ENCODE data around the gene CASP8. TPM values are rescaled to one million over a fixed set of nuclear protein-coding genes. Genes with fewer than 3 reads are reported as not detected.

The CASP8 gene
- total and polyA plus RNA-seq, 12 donors = 8.2 to 55.8 (median 19.4) TPM

DNA sequence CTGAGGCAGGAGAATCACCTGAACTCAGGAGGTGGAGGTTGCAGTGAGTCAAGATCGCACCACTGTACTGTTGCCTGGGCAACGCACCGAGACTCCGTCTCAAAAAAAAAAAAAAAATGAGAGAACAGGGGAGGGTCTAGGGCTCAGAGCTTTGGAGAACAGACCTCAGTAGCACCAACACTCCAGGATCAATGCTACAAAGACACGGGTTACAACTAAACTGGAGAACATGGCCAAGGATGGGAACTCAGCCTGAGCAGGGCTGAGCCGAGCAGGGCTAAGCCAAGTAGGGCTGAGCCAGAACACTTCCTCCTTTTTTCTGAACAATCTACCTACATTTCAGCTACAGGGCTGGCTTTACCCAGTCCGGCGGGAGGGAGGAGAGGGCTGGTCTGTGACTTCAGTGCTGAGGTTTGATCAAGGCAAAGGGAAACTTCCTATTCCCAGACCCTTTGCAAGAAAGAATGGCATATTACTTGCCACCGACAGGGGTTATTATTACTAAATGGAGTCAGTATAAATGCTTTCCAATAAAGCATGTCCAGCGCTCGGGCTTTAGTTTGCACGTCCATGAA, 2.9 kb upstream of the CASP8 start:
- Histone ChIP-seq H3K27me3 (no peaks in the 10 kb centered on the region), H3K9me3 (replicated peaks in 1 of 3) (no peaks in the 10 kb centered on the region), H3K27ac (peak overlapping the region; percentile 74 to 93 (median 88)), H3K36me3 (replicated peaks in 1 of 2) (no peaks in the 10 kb centered on the region), H3K4me1 (replicated peaks in 1 of 2) (peaks cover 21 to 41% of the 10 kb centered on the region in 2 donors), H3K4me3 (peak overlapping the region in 2 of 4 donors; percentile 54 to 60)
- intact Hi-C loops (cut with DNase I) = no loop called here
- TF ChIP-seq, protein P1, sequence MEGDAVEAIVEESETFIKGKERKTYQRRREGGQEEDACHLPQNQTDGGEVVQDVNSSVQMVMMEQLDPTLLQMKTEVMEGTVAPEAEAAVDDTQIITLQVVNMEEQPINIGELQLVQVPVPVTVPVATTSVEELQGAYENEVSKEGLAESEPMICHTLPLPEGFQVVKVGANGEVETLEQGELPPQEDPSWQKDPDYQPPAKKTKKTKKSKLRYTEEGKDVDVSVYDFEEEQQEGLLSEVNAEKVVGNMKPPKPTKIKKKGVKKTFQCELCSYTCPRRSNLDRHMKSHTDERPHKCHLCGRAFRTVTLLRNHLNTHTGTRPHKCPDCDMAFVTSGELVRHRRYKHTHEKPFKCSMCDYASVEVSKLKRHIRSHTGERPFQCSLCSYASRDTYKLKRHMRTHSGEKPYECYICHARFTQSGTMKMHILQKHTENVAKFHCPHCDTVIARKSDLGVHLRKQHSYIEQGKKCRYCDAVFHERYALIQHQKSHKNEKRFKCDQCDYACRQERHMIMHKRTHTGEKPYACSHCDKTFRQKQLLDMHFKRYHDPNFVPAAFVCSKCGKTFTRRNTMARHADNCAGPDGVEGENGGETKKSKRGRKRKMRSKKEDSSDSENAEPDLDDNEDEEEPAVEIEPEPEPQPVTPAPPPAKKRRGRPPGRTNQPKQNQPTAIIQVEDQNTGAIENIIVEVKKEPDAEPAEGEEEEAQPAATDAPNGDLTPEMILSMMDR (IDR thresholded peaks at IDR 0.05) = peak in 1 of 6 experiments; percentile 6
- TF ChIP-seq POLR2A (IDR thresholded peaks at IDR 0.05) = no peak
- 16 to 27% (median 17%) methylated on average over 10 to 12 of the region's 12 CpGs for WGBS, 4 donors
- peak in 5 of 7 donors; percentile 29 to 44 (median 36) for DNase-seq

DNA sequence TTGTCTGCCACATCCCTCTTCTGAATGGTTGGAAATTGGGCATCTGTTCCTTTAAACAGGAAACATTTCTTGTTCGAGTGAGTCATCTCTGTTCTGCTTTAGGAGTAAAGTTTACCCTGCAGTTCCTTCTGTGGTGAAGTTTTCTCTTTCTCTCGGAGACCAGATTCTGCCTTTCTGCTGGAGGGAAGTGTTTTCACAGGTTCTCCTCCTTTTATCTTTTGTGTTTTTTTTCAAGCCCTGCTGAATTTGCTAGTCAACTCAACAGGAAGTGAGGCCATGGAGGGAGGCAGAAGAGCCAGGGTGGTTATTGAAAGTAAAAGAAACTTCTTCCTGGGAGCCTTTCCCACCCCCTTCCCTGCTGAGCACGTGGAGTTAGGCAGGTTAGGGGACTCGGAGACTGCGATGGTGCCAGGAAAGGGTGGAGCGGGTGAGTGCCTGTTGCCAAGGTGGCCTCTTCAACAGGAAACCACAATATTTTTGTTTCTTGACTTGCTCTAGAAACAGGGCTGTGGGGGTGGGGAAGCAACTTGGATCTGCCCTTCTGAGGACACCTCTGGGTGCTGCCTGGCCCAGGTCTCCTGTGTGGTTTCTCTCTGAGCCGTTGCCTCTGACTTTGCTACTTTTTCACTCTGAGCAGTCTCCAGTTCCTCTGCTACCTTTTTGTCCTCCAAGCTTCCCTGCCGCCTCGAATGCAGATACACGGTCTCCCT, 2.2 kb upstream of the CASP8 start:
- TF ChIP-seq POLR2A (IDR thresholded peaks at IDR 0.05) = peak in 1 of 2 donors; percentile 64
- TF ChIP-seq, protein P1 (IDR thresholded peaks at IDR 0.05) = peak in 2 of 6 experiments; percentile 9 to 14
- H3K36me3 ChIP-seq (replicated peaks in 1 of 2) = no peaks in the 10 kb centered on the region
- DNase-seq = peak; percentile 55 to 79 (median 71)
- no peaks in the 10 kb centered on the region for H3K27me3 ChIP-seq
- intact Hi-C loops (cut with DNase I) = no loop called here
- H3K9me3 ChIP-seq (replicated peaks in 1 of 3) = no peaks in the 10 kb centered on the region
- H3K27ac ChIP-seq = peak overlapping the region; percentile 74 to 93 (median 88)
- peaks cover 21 to 43% of the 10 kb centered on the region in 2 donors for H3K4me1 ChIP-seq (replicated peaks in 1 of 2)
- 1% methylated on average over 9 to 10 of the region's 10 CpGs for WGBS, 4 donors
- peak overlapping the region; percentile 17 to 84 (median 57) for H3K4me3 ChIP-seq

DNA sequence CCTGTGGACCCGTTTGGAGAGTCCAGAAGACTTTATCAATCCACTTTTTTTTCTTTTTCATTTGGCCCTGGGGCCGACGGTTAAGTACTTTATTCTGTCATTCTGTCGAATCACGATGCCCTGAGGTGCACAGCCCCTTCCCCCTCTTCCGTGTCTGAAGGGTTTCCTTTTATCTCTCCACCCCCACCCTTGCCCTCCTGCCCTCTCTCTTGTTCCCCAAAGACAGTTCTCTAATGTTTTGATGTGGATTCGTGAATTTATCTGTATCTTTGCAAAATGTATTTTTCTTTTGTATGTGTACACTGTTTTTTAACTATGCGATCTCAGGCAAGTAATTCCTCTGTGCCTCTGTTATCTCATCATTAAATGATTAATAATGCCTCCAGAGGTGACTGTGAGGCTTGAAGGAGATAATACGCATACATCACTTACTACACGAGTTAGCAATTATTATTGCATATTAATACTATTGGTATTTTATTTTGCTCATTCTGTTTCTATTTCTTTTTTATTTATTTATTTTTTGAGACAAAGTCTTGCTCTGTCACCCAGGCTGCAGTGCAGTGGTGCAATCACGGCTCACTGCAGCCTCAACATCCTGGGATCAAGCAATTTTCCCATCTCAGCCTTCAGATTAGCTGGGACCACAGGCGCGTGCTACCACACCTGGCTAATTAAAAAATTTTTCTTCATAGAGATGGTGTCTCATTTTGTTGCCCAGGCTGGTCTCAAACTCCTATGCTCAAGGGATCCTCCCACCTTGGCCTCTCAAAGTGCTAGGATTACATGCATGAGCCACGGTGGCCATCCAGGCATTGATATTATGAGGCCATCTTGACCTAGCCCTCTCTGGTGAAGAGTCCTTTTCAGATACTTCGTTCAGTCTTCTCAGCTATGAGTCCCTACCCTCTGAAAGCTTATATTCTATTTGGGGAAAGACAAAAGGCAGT, 1.4 kb upstream of the CASP8 start:
- WGBS, 4 donors = 25 to 27% (median 25%) methylated on average over 15 of the region's 15 CpGs
- H3K9me3 ChIP-seq (replicated peaks in 1 of 3) = no peaks in the 10 kb centered on the region
- TF ChIP-seq, protein P1 (IDR thresholded peaks at IDR 0.05) = no peak
- no peak for TF ChIP-seq POLR2A (IDR thresholded peaks at IDR 0.05)
- peak overlapping the region; percentile 17 to 84 (median 57) for H3K4me3 ChIP-seq
- DNase-seq = no peak
- intact Hi-C loops (cut with DNase I) = no loop called here
- peak overlapping the region; percentile 74 to 93 (median 88) for H3K27ac ChIP-seq
- H3K27me3 ChIP-seq = no peaks in the 10 kb centered on the region
- H3K36me3 ChIP-seq (replicated peaks in 1 of 2) = no peaks in the 10 kb centered on the region
- peaks cover 25 to 43% of the 10 kb centered on the region in 2 donors for H3K4me1 ChIP-seq (replicated peaks in 1 of 2)

DNA sequence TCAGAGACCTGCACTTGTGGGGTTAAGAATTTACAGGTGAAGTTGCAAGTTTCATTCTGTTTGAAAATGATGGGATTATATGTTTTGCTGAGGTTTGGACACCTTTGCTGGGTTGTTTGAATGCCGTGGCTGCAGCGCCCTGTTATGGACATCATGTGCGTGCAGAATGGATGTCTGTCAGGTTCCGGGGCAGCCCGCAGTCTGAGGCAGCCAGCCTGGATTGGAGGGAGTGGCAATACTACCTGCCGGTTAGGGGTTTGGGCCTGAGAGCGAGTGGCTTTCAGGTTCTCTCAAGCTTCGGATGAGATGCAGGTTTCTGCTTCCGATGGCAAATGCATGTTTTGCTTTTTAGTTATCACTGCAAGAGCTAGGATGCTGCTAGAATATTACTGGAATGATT, 1.1 kb downstream of the CASP8 start:
- no peaks in the 10 kb centered on the region for H3K36me3 ChIP-seq (replicated peaks in 1 of 2)
- H3K27ac ChIP-seq = no peak overlapping the region
- intact Hi-C loops (cut with DNase I) = loop anchor here in 1 of 2 donors (10.0 kb wide), 1 partner anchor 93 kb away; the partner anchor contains the start of gene FLACC1
- no peak overlapping the region for H3K4me3 ChIP-seq
- H3K4me1 ChIP-seq (replicated peaks in 1 of 2) = peaks cover 22 to 37% of the 10 kb centered on the region in 2 donors
- no peaks in the 10 kb centered on the region for H3K27me3 ChIP-seq
- TF ChIP-seq POLR2A (IDR thresholded peaks at IDR 0.05) = no peak
- TF ChIP-seq, protein P1 (IDR thresholded peaks at IDR 0.05) = no peak
- DNase-seq = no peak
- no peaks in the 10 kb centered on the region for H3K9me3 ChIP-seq (replicated peaks in 1 of 3)
- 71 to 86% (median 84%) methylated on average over 9 of the region's 9 CpGs for WGBS, 4 donors

Data from adrenal gland (tissue), 12 donors.